Measurements from ENCODE around the gene CTF1.
"Not testable (repeated sequence)": the region's sequence is repeated elsewhere in the genome, so short reads cannot be mapped to it uniquely, and the experiment has no call there.

Gene CTF1

DNA sequence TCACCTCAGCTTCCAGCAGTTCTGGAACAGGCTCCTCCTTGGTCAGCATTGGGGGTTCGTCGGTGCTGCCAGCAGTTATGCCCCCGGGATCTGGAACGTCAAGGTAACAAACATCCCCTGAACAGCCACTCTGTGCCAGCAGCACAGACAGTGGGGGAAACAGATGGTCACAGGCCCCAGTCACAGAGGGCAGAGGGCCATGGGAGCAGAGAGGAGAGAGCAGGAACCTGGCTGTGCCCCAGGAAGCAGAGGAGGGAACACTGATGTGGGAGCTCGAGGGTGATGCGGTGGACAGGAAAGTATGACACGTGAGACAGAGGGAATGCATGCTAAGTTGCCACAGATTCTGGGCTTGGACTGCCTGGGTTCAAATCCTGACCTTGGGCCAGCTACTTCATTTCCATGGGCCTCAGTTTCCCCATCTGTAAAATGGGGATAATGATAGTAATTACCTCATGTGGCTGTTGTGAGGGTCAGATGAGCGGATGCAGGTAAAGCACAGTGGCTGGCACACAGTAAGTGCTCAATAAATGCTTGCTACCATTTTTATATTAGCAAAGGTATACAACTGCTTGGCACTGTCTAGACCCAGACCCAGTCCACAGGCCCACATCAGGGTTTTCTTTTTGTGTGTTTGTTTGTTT, 7.4 kb upstream of the CTF1 start:
- no peak for DNase-seq (ENCODE audit: low spot score)

DNA sequence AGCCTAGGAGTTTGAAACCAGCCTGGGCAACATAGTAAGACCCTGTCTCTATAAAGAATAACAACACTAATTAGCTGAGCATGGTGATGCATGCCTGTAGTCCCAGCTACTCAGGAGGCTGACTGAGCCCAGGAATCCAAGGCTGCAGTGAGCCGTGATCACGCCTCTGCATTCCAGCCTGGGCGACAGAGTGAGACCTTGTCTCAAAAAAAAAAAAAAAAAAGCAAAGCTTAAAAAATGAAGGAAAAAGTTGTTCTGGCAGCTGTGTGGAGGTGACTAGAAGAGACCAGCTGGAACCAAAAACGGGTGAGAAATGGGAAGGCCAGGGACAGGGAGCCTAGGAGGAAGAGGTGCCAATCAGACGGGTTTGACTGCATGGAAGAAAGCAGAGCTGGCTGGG, 6.7 kb upstream of the CTF1 start:
- DNase-seq (ENCODE audit: low spot score) = no peak

DNA sequence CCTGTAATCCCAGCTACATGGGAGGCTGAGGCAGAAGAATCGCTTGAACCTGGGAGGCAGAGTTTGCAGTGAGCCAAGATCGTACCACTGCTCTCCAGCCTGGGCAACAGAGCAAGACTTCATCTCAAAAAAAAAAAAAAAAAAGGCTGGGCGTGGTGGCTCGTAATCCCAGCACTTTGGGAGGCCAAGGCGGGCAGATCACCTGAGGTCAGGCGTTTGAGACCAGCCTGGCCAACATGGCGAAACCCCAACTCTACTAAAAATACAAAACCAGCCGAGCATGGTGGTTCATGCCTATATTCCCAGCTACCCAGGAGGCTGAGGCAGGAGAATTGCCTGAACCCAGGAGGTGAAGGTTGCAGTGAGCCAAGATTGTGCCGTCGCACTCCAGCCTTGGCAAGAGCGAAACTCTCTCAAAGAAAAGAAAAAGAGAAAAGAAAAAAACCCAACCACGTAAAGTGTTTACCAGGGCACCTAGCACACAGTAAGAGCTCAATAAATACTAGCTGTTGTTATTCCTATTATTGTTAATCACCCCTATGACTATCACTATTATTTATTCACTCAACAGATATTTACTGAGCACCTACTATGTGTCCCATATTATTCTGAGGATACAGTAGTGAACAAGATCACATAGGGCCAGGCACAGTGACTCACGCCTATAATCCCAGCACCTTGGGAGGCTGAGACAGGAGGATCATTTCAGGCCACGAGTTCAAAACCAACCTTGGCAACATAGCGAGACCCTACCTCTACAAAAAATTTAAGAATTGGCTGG, 5.2 kb upstream of the CTF1 start:
- not testable (repeated sequence) for DNase-seq (ENCODE audit: low spot score)

DNA sequence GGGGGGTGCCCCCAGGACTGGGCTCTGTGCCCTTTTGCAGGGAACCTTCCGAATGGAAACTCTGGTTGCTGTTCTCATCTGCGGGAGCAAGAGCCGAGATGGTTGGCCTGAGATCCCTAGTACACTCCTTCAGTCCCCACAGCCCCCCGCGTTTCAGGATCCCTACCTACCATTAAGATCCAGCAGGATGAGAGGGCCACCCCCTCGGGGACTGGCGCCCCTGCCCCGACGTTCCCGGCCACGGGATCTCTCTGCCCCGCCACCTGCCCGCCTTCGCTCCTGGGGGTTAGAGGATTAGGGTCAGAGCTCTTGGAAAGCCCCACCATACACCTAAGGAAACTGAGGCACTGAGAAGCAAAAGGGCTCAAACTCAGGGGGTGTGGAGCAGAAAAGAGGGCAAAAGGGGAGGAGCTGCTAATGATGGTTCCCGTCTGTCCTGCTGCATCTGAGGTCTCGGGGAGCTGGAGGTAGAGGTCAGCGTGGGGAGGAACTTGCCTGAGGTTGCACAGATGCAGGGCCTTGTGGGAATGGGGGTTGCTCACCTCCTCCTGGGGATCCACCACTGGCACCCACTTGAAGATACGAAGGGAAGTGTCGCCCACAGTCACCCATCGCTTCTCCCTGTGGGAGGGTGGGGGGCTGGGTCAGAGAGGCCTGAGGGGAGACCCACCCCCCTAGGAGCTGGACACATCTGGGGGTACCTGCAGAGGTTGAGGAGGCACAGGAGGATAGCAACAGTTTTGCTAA, 3.6 kb upstream of the CTF1 start:
- no peak for DNase-seq (ENCODE audit: low spot score)

DNA sequence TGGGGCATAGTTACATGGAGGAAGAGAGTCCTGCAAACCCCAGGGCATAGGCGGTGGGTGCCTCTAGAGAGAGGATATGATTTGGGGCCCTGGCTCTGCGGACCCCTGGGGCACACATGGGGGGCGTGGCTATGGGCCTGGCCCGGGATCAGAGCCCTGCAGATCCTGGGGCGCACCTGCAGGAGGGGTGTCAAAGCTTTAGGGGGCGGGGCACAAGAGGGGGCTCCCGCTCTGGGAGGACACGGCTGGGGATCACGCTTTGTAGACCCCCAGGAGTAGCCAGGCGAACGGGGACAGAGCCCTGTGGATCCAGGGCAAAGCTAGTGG, 3.0 kb upstream of the CTF1 start:
- DNase-seq (ENCODE audit: low spot score) = no peak

DNA sequence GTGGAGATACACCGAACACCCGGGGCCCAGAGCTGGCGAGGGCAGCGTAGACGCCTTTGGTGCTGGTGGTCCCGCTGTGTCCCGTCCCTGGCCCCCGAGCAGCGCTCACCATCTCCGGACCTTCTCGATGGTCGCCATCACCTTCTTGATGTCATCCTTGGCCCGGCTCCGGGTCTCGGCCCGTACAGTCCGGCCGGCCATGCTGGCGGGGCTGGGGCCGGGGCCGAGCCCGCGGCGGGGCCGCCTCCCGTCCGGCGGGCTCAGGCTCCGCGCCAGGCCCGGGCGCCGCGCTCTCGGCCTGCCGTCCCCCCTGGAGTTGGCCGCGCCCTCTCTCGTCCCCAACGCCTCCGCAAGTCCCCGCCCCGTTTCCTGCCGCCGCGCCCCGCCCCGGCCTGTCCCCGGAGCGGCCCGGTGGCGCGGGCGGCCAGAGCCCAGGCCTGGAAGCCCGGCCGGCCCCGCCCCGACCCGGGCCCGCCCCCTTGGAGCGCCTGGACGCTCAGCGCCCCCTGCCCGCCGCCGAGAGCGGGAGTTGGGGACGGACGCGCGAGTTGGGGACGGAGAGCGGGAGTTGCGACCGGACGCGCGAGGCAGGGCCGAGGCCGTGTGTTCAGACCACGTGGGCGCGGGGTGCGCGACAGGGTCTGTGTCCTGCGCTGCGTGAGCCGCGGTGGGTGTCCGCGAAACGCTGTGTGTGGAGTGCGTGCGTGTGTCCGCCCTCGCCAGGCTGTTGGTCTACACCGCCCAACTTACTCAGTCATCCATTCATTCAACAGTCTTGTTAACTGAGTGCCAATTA, 2.5 kb upstream of the CTF1 start, which contains the start of gene BCL7C:
TSS of gene BCL7C (minus strand) at position 334 of the 796 bp plus-strand sequence. CDS start at position 201, 133 bp downstream.
- peak; percentile 76 for DNase-seq (ENCODE audit: low spot score)

DNA sequence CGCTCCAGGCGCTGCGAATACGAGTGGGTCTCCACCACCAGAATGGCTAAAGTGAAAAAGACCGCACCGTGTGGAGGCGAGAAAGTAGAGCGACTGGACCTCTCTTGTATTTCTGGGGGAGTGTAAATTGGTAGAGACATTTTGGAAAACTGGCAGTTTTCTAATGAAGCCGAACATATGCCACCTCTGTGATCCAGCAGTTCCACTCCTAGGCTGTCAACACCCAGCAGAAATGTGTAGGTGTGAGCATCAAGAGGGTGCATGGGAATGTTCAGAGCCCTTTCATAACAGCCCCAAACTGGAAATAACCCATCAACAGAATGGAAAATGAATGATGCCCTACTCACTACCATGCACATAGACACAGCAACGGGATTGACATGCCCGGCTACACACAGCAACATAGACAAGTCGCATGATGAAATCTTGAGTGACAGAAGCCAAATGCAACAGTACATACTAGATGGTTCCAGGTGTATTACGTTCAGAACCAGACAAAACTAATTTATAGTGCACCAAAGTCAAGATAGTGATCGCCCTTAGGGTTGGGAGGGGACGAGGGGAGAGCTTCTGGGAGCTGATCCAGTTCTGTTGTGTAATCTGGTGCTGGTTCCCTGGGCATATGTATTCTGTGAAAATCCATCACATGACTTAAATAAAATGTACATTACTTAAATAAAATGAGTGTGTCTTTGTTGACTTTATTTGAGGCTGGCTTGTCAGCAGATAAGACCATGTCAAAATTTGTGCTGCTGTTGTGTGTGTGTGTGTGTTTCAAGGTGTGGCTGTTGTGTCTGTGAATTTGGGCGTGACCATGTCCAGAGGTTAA, 1.7 kb upstream of the CTF1 start:
- DNase-seq (ENCODE audit: low spot score) = no peak

DNA sequence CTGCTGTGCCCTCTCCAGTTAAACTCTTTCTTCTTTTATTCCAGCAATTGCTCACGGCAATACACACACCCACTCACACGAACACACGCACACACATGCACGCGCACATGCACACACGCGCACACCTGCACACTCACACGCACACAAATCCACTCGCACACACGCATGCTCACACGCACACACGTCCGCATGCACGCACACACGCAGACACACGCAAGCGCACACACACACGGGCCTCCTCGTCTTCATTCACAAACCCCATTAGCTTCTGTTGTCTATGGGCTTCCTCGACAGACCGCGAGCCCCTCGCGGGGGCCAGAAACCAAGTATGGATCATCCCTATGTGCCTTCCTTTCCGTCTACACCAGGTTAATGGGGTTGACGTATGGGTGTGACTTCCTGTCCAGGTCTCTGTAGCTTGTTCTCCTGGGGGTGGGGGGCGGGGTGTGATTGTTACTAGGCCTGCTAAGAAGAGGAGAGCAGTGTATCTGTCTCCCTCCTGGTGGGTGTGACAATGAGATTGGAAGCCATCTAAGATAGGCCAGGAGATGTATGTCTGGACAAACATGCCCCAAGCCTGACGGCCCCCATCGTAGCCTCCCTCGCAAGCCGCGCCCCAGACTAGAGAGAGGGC, 670 bp upstream of the CTF1 start:
- no peak for DNase-seq (ENCODE audit: low spot score)

DNA sequence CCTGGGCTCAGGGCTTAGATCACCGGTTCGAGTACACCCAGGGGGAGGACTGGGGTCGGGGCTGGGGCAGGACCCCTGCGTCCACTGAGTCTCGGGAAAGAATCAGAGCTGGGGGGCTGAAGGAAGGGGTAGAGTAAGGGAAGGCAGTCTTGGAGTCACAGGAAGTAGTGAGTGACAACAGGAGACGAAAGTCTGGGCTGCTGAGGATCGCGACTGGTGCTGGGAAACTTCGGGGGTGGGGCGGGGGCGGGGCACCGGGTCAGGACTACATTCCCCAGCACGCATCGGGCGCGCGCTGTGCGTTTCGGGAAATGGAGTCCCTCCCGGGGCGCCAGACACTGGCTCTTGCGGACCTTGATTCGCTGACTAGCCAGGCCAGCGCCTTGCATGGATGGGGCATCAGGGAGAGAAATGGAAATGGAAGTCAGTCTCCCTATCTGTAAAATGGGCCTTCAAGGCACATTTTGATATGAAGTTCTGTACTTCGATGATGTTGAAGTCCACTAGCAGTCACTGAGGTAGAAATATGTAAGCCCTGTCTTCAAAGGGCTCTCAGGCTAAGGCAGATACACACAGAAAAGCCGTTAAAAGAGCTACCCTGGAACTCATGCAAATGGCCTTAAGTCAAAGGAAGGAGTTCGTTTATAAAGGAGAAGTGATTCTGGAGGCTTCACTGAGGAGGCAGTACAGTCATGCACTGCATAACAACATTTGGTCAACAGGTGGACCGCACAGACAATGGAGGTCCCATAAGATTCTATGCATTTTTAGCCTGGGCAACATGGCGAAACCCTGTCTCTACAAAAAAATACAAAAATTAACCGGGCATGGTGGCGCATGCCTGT, 697 bp downstream of the CTF1 start:
- DNase-seq (ENCODE audit: low spot score) = peak; percentile 81

DNA sequence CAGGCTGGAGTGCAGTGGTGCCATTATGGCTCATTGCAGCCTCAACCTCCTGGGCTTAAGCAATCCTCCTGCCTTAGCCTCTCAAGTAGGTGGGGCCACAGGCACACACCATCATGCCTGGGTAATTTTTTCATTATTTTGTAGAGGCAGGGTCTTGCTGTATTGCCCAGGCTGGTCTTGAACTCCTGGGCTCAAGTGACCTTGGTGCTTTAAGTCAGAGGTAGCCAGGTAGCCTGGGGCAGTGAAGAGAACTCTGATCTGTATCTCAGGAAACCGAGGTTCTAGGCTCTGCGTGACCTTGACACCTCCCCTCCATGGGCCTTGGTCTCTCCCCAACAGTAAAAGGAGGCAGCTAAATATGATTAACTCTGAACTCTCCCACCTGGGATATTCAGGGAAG, 3.4 kb downstream of the CTF1 start:
- DNase-seq (ENCODE audit: low spot score) = no peak

DNA sequence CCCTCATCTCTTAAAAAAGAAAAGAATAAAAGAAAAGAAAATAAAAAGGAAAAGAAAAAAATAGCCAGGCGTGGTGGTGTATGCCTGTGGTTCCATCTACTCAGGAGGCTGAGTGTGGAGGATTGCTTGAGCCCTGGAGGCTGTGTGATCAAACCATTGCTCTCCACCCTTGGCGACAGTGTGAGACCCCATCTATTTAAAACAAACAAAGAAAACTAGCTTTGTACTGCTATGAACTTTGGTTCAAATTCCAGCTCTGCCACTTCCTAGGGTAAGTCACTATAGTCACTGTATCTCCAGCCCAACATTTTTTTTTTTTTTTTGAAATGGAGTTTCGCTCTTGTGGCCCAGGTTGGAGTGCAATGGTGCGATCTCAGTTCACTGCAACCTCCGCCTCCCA, 4.2 kb downstream of the CTF1 start:
- no peak for DNase-seq (ENCODE audit: low spot score)

DNA sequence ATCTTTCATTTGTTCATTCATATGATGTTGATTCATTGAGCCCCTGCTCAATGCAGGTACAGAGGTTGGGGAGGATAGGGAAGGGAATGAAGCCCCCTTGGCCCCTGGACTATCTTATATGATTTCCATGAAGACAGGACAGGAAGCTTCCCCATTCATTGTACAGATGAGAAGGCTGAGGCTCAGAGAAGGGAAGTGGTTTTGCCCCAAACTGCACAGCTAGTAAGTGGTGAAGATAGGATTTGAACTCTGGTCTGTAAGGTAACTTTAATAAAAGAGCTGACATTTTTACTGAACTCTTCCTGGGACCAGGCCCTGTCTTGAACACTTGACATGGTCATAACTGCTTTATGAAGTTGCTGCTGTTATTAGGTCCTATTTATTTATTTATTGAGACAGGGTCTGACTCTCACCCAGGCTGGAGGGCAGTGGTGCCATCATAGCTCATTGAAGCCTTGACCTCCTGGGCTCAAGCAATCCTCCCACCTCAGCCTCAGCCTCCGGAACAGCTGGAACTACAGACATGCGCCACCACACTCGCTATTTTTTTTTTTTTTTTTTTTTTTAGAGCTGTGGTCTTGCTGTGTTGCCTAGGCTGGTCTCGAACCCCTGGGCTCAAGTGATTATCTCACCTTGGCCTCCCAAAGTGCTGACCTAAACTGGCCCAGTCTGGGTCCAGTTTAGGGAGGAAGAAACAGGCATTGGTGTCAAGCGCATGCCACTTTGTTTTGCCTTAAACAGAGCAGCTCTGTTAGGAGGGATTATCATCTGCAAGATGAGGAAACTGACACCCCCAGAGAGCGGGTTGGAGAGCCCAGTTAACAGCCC, 5.0 kb downstream of the CTF1 start:
- no peak for DNase-seq (ENCODE audit: low spot score)

DNA sequence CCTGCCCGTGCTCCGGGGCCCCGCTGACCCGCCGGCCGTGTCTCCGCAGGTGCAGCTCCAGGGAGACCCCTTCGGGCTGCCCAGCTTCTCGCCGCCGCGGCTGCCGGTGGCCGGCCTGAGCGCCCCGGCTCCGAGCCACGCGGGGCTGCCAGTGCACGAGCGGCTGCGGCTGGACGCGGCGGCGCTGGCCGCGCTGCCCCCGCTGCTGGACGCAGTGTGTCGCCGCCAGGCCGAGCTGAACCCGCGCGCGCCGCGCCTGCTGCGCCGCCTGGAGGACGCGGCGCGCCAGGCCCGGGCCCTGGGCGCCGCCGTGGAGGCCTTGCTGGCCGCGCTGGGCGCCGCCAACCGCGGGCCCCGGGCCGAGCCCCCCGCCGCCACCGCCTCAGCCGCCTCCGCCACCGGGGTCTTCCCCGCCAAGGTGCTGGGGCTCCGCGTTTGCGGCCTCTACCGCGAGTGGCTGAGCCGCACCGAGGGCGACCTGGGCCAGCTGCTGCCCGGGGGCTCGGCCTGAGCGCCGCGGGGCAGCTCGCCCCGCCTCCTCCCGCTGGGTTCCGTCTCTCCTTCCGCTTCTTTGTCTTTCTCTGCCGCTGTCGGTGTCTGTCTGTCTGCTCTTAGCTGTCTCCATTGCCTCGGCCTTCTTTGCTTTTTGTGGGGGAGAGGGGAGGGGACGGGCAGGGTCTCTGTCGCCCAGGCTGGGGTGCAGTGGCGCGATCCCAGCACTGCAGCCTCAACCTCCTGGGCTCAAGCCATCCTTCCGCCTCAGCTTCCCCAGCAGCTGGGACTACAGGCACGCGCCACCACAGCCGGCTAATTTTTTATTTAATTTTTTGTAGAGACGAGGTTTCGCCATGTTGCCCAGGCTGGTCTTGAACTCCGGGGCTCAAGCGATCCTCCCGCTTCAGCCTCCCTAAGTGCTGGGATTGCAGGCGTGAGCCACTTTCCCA, 5.9 kb downstream of the CTF1 start:
- peak; percentile 31 for DNase-seq (ENCODE audit: low spot score)

DNA sequence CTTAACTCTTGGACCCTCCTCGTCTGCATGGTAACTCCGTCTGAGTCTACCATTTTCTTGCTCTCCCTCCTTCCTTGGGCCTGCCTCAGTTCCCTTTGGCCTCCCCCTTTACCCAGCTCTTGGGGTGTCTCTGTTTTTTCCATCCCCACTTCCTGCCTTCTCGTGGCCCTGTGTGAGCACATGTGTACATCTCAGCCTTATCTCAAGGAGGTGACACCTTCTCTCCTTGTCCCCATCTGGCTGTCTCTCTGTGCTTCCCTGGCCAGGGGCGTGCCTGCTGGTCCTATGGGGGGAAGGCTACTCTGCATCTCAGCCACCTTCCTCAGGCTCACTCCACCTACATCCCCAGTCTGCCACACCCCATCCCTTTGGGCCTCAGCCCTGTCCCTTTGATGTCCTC, 6.6 kb downstream of the CTF1 start:
- DNase-seq (ENCODE audit: low spot score) = no peak

DNA sequence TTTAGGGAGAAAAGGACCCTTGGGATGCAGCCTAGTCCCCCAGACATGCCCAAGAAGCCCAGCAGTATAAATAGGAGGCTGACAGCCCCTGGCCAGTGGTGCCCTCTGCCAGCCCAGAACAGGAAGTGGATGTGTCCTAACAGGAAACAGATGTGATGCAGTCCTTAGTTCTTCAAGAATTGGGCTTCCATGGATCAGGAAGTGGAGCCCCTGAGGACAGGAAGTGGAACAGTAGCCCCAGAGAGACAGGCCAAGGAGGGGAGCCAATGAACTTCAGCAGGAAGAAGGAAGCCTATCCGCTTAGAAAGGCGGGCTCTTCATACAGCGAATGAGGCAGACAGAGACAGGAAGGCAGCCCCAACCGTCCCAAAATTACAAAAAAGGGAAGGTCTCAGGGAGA, 7.2 kb downstream of the CTF1 start:
- DNase-seq (ENCODE audit: low spot score) = peak; percentile 20

DNA sequence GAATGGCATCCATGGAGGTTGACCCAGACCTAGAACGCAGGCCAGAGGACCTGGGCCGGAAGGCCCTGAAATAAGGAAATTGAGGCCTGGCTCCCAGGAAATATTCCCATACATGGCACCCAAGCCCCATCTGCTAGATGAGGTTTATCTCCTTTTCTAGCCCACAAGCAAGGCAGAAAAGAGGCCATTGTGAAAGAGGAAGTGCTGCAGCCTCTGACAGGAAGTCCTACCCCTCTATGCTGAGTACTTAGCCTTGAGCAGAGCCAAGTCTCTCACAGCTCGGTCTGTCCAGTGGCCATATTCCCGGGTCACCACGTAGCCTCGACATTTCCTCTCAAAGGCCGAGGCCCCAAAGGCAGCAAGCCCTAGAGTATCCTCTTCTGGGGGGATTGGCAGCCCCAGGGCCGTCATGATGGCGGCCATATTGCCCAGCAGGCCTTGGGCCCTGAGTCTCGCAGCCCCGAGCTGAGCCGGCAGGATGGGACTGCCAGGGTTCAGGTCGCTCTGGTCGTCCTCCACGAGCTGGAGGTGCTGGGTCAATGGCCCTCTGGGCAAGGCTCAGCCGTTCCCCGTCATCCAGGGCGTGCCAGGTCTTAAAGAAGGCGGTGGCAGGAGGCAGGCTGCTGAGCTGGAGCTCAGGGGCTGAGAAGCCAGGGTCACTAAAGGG, 7.8 kb downstream of the CTF1 start:
- no peak for DNase-seq (ENCODE audit: low spot score)

DNA sequence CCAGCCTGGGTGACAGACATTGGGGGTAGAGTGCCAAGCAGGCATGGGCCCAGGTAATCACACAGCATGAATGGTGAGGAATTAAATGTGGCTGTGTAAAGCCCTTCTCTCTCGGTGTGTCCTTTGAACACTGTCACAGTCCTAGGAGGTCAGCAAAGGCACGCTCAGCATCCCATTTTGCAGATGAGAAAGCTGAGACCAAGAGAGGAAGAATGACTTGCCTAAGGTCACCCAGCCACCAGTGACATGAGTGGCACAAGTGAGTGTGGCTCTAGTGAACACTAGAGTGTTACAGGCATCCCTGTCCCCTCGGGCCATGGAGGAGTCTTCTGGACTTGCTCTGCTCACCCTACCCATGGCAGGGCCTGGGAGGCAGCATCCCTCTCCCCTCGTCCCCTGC, 10.7 kb downstream of the CTF1 start:
- no peak for DNase-seq (ENCODE audit: low spot score)
